Mesendoderm (in vitro differentiated cells): ENCODE data around the gene ZNF662.

ENCODE experiments used
- DNase-seq: peaks from one replicate; pipeline ENCODE4 v3.0.0; 2013
- H2AK5ac ChIP-seq: 2 replicates; pipeline ENCODE4 v1.6.1; 2013; ENCODE audit warnings: low read length, inconsistent platforms
- H2BK120ac ChIP-seq: 2 replicates; pipeline ENCODE4 v1.6.1; 2013; ENCODE audit warnings: low read depth, mild to moderate bottlenecking, low read length, moderate library complexity, mixed read lengths
- H2BK15ac ChIP-seq: replicated peaks from 2 replicates; pipeline ENCODE4 v1.6.1; 2013; ENCODE audit warnings: low read depth, mild to moderate bottlenecking, moderate library complexity
- H2BK5ac ChIP-seq: 2 replicates; pipeline ENCODE4 v1.6.1; 2013; ENCODE audit warnings: low read length, inconsistent platforms
- H3K18ac ChIP-seq: 2 replicates; pipeline ENCODE4 v1.6.1; 2013; ENCODE audit warnings: mild to moderate bottlenecking, low read length, mixed read lengths
- H3K23ac ChIP-seq: one replicate; pipeline ENCODE4 v1.6.1; 2013; ENCODE audit warnings: low read length
- H3K27ac ChIP-seq: 2 replicates; pipeline ENCODE4 v1.5.1; 2013; ENCODE audit warnings: low read depth, mild to moderate bottlenecking, inconsistent platforms, low read length, moderate library complexity
- H3K27me3 ChIP-seq: 2 replicates; pipeline ENCODE4 v1.6.1; 2013; ENCODE audit warnings: low read length, control low read depth, mild to moderate bottlenecking, inconsistent platforms; ENCODE audit not compliant: insufficient read depth, poor library complexity
- H3K36me3 ChIP-seq: 2 replicates; pipeline ENCODE4 v1.6.1; 2013; ENCODE audit warnings: low read length, inconsistent platforms; ENCODE audit not compliant: control insufficient read depth, insufficient read depth
- H3K4ac ChIP-seq: one replicate; pipeline ENCODE4 v1.6.1; 2013; ENCODE audit warnings: low read depth, mild to moderate bottlenecking, low read length, moderate library complexity
- H3K4me1 ChIP-seq: 2 replicates; pipeline ENCODE4 v1.6.1; 2013; ENCODE audit warnings: low read depth, low read length, inconsistent platforms; ENCODE audit not compliant: control insufficient read depth
- H3K4me2 ChIP-seq: 2 replicates; pipeline ENCODE4 v1.6.1; 2013; ENCODE audit warnings: low read length
- H3K4me3 ChIP-seq: 2 replicates; pipeline ENCODE4 v1.5.1; 2013; ENCODE audit warnings: mild to moderate bottlenecking, low read length
- H3K56ac ChIP-seq: one replicate; pipeline ENCODE4 v1.6.1; 2013; ENCODE audit warnings: low read length
- H3K79me1 ChIP-seq: 2 replicates; pipeline ENCODE4 v1.6.1; 2013; ENCODE audit warnings: low read length, inconsistent platforms
- H3K79me2 ChIP-seq: 2 replicates; pipeline ENCODE4 v1.6.1; 2013; ENCODE audit warnings: mild to moderate bottlenecking, low read length; ENCODE audit not compliant: control insufficient read depth, insufficient read depth
- H3K9ac ChIP-seq: 2 replicates; pipeline ENCODE4 v1.6.1; 2013; ENCODE audit warnings: low read length, inconsistent platforms
- H4K5ac ChIP-seq: one replicate; pipeline ENCODE4 v1.6.1; 2013; ENCODE audit warnings: low read length
- H4K8ac ChIP-seq: one replicate; pipeline ENCODE4 v1.6.1; 2013; ENCODE audit warnings: low read depth, mild to moderate bottlenecking, control low read depth, low read length, moderate library complexity
- WGBS: extraction: QIAGEN DNeasy Blood & Tissue Kit; methylation state at CpG from one replicate; pipeline ENCODE4 v1.1.7; 2013; ENCODE audit warnings: low lambda C conversion rate, missing lambda C conversion rate; ENCODE audit not compliant: insufficient coverage; ENCODE audit errors: extremely low coverage; 5-methylcytosine and 5-hydroxymethylcytosine counted together

The ZNF662 gene

DNA sequence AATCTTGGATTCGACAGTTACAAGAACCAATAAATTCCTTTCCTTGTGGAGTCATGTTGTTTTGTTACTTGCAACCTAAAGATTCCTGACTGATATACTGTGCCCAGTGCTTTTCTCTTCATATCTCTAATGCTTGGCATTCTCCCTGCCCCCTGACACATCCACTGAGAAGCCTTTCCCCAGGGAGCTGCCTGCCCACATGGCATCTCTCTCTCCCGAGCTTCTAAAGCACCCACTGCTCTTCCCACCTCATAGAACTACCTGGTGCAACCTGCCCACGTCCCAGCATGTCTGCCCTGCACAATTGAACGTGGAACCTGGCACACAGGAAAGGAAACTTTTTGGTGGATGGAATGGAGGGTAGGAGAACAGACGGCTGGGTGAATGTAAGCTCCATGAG is 37.1 kb upstream of the ZNF662 start:
- Histone ChIP-seq H2AK5ac (no peak overlapping the region), H3K4me2 (no peak overlapping the region), H3K56ac (no peak overlapping the region), H4K8ac (no peak overlapping the region), H3K9ac (no peak overlapping the region), H3K4ac (no peak overlapping the region), H3K36me3 (no peaks in the 10 kb centered on the region), H2BK15ac (no peak overlapping the region), H2BK120ac (no peak overlapping the region), H4K5ac (no peak overlapping the region), H3K27me3 (no peaks in the 10 kb centered on the region), H3K4me1 (no peaks in the 10 kb centered on the region), H3K23ac (no peak overlapping the region), H3K18ac (no peak overlapping the region), H3K4me3 (no peak overlapping the region), H3K27ac (no peak overlapping the region), H2BK5ac (no peak overlapping the region), H3K79me1 (no peaks in the 10 kb centered on the region), H3K79me2 (no peaks in the 10 kb centered on the region)
- DNase-seq = no peak
- WGBS = no CpG with 5 or more reads among the region's 5 CpGs

DNA sequence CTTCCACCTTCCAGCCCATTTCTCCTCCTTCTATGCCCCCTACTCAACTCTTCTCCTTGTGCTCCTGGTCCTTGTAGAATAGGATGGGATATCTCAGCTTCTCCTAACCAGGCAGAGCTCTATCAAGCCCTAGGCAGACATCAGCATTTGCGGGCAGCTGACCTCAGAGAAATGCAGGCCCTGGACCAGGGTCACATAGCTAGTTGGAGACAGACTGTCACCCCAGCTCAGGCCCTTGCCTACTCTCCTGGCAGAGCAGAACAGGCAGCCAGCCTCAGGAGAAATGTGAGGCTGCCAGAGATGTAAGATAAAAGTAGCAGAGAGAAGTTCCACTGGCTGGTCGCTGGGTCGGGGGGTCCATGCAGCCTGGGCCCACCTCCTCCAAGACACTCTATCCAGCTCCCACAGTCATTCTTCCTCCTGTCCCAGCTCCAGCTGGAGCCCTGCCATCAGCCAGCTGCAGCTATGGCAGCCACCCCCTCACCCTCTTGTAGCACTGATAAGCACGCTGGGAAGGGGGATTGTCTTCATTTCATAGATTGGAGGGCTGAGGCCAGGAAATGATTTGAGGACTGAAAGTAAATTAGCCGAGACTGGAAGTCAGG is 34.2 kb upstream of the ZNF662 start:
- no peaks in the 10 kb centered on the region for H3K79me1 ChIP-seq
- H2BK120ac ChIP-seq = no peak overlapping the region
- no peak overlapping the region for H3K23ac ChIP-seq
- DNase-seq = no peak
- H3K4ac ChIP-seq = no peak overlapping the region
- H3K4me3 ChIP-seq = no peak overlapping the region
- no peaks in the 10 kb centered on the region for H3K27me3 ChIP-seq
- H2BK15ac ChIP-seq = no peak overlapping the region
- no CpG with 5 or more reads among the region's 5 CpGs for WGBS
- H3K27ac ChIP-seq = no peak overlapping the region
- no peak overlapping the region for H4K8ac ChIP-seq
- H2BK5ac ChIP-seq = no peak overlapping the region
- H3K9ac ChIP-seq = no peak overlapping the region
- no peak overlapping the region for H3K18ac ChIP-seq
- H3K36me3 ChIP-seq = no peaks in the 10 kb centered on the region
- no peak overlapping the region for H3K56ac ChIP-seq
- no peak overlapping the region for H4K5ac ChIP-seq
- H2AK5ac ChIP-seq = no peak overlapping the region
- H3K79me2 ChIP-seq = no peaks in the 10 kb centered on the region
- H3K4me1 ChIP-seq = no peaks in the 10 kb centered on the region
- H3K4me2 ChIP-seq = no peak overlapping the region

DNA sequence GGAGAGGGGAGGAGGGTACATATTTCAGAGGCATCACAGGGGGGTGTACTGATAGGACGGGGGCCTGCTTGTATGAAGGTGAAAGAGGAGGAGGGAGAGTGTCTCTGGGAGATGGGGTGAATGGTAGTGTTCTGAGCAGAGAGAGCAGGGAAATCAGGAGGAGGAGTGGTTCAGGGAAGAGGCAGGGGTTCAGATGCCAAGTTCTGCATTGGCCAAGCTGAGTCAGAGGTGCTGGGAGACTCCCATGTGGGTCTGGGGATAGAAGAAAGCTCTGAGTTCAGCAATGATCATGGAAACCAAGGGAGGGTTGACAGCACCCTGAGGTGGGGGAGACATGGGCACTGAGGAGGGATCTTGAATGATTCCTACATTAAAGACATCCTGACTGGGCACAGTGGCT is 33.2 kb upstream of the ZNF662 start:
- Histone ChIP-seq H2BK5ac (no peak overlapping the region), H3K4me2 (no peak overlapping the region), H3K18ac (no peak overlapping the region), H3K4me3 (no peak overlapping the region), H4K5ac (no peak overlapping the region), H3K79me1 (no peaks in the 10 kb centered on the region), H3K56ac (no peak overlapping the region), H3K36me3 (no peaks in the 10 kb centered on the region), H2AK5ac (no peak overlapping the region), H3K4me1 (no peaks in the 10 kb centered on the region), H3K4ac (no peak overlapping the region), H3K23ac (no peak overlapping the region), H3K27ac (no peak overlapping the region), H3K79me2 (no peaks in the 10 kb centered on the region), H2BK120ac (no peak overlapping the region), H2BK15ac (no peak overlapping the region), H3K27me3 (no peaks in the 10 kb centered on the region), H3K9ac (no peak overlapping the region), H4K8ac (no peak overlapping the region)
- no CpG with 5 or more reads among the region's 1 CpG for WGBS
- DNase-seq = no peak

DNA sequence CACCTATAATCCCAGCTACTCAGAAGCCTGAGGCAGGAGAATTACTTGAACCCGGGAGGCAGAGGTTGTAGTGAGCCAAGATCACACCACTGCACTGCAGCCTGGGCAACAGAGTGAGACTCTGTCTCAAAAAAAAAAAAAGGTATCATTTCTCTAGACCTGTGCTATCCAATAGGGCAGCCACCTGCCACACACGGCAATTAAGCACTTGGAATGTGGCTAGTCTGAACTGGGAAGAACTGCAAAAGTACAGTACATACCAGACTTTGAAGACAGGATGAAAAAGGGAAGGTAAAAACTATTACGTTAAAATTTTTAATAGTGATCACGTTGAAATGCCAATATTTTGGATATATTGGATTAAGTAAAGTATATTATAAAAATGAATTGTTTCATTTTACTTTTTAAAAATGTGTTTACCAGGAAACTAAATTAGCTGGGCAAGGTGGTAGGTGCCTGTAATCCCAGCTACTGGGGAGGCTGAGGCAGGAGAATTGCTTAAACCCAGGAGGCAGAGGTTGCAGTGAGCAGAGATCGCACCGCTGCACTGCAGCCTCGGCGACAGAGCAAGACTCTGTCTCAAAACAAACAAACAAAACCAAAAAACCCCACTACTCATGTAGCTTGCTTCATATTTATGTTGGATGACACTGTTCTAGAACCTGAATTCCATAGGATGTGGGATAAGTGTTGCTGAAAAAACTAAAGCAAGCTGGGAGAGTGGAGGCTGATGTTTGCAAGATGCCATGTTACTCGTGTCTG is 32.5 kb upstream of the ZNF662 start:
- no peak overlapping the region for H2BK120ac ChIP-seq
- H3K4me3 ChIP-seq = no peak overlapping the region
- no peaks in the 10 kb centered on the region for H3K79me2 ChIP-seq
- H2BK5ac ChIP-seq = no peak overlapping the region
- H3K79me1 ChIP-seq = no peaks in the 10 kb centered on the region
- H2AK5ac ChIP-seq = no peak overlapping the region
- no peak overlapping the region for H3K4ac ChIP-seq
- DNase-seq = no peak
- H3K9ac ChIP-seq = no peak overlapping the region
- H4K8ac ChIP-seq = no peak overlapping the region
- H3K4me1 ChIP-seq = no peaks in the 10 kb centered on the region
- WGBS = 100% methylated on average over 2 of the region's 9 CpGs
- H3K56ac ChIP-seq = no peak overlapping the region
- no peak overlapping the region for H3K4me2 ChIP-seq
- H2BK15ac ChIP-seq = no peak overlapping the region
- H3K23ac ChIP-seq = no peak overlapping the region
- no peaks in the 10 kb centered on the region for H3K36me3 ChIP-seq
- H4K5ac ChIP-seq = no peak overlapping the region
- H3K27ac ChIP-seq = no peak overlapping the region
- H3K18ac ChIP-seq = no peak overlapping the region
- no peaks in the 10 kb centered on the region for H3K27me3 ChIP-seq

DNA sequence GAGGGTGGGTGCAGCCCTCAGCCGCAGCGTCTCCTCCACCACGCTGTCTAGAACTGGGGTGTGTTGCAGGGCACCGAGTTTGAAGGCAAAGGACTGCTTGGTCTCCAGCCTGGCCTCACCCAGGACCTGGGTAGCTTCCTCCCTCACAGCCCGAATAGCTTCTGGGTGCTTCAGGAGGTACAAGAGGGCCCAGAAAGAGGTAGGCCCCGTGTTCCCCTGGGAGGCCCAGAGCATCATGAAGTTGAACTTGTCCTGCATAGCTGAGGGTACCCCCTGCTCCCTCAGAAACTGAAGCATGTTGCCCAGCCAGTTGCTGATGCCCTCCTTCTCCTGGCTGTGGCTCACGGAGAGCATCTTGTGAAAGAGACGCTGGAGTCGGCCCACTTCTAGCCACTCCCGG is 31.2 kb upstream of the ZNF662 start:
- H3K79me1 ChIP-seq = no peaks in the 10 kb centered on the region
- no peak overlapping the region for H4K5ac ChIP-seq
- no peak for DNase-seq
- H4K8ac ChIP-seq = no peak overlapping the region
- no CpG with 5 or more reads among the region's 10 CpGs for WGBS
- no peak overlapping the region for H3K4ac ChIP-seq
- H3K27ac ChIP-seq = no peak overlapping the region
- H3K27me3 ChIP-seq = no peaks in the 10 kb centered on the region
- no peaks in the 10 kb centered on the region for H3K4me1 ChIP-seq
- H2AK5ac ChIP-seq = no peak overlapping the region
- H3K23ac ChIP-seq = no peak overlapping the region
- no peaks in the 10 kb centered on the region for H3K79me2 ChIP-seq
- no peak overlapping the region for H3K4me2 ChIP-seq
- H3K4me3 ChIP-seq = no peak overlapping the region
- no peak overlapping the region for H2BK5ac ChIP-seq
- H3K56ac ChIP-seq = no peak overlapping the region
- H3K18ac ChIP-seq = no peak overlapping the region
- no peak overlapping the region for H2BK15ac ChIP-seq
- no peak overlapping the region for H3K9ac ChIP-seq
- no peaks in the 10 kb centered on the region for H3K36me3 ChIP-seq
- no peak overlapping the region for H2BK120ac ChIP-seq
